Measurements from ENCODE around the gene MDH2.

DNA sequence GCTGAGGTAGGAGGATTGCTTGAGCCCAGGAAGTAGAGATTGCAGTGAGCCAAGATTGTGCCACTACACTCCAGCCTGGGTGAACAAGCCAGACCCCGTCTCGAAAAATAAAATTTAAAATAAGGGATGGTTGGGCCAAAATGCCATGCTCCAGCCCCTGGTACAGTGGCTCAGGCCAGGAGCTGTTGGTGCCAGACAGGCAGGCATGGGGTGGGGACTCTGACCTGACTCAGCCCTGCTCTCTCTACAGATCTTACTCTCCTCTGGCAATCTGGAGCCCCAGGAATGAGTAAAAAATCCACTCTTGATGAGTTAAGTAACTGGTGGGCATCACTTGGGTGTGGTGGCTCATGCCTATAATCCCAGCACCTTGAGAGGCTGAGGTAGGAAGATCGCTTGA lies 45.1 kb upstream of the MDH2 start:
- TF ChIP-seq POLR2A (IDR thresholded peaks at IDR 0.05; ENCODE audit: low read depth, low read length): no peak
- no peak for TF ChIP-seq TAF1 (IDR thresholded peaks at IDR 0.05; ENCODE audit: low read depth, low read length)
- no peak for TF ChIP-seq POLR2AphosphoS5 (IDR thresholded peaks at IDR 0.05; ENCODE audit: low read depth, low read length)

Measured in GM12891 (cell line).